GM18508 (cell line): ENCODE results near the gene MAPKAPK2.

Experiments
- ATAC-seq: cut with Tn5 transposase; IDR thresholded peaks from one replicate; pipeline ENCODE4 v1.9.1; 2021; ENCODE audit warnings: moderate number of reproducible peaks; ENCODE audit not compliant: insufficient read depth, unreplicated experiment

The MAPKAPK2 gene

DNA sequence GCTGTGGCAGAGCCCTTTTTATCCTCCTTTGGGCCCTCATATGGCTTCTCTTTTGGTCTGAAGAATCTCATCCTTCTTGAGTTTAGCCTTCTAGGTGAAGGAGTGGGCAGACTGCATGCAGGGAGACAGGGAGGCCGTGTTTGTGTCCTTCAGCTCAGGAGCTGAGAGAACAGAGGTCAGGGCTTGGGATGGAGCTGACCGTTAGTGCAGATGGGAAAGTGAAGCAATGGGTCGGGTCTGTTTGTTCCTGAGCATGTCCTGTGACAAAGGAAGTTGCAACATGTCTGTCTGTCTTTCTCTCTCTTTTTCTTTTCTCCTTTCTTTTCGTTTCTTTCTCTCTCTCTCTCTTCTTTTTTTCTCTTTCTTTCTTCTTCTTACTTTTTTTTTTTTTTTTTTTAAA, 14.9 kb downstream of the MAPKAPK2 start:
- ATAC-seq: no peak

DNA sequence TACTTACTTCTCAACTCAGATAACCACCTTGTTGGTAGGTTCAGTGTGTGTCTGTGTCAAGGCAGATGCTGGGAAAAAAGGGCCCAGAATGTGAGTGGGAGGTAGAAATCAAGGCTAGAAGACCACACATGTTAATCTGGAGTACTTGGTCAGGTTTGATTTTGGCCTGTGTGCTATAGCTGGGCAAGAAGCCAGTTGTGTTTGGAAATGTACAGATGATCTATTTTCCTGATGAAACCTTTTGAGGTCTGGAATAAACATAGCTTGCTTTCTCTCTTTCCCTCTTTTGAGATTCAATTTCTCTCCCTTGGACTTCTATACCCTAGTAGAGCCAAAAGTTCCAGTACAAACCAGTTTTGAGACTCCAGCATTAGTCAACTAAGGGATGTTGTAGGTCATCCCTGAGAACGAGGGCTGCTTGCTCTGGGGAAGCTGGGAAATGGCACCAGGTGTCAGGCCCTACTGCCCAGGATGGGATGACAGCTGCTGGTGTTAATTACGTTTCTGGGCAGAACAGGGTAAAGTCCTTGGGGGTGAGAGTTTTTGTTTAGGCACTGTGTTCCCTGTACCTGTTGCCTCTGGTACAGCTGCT, 15.8 kb downstream of the MAPKAPK2 start:
- no peak for ATAC-seq

DNA sequence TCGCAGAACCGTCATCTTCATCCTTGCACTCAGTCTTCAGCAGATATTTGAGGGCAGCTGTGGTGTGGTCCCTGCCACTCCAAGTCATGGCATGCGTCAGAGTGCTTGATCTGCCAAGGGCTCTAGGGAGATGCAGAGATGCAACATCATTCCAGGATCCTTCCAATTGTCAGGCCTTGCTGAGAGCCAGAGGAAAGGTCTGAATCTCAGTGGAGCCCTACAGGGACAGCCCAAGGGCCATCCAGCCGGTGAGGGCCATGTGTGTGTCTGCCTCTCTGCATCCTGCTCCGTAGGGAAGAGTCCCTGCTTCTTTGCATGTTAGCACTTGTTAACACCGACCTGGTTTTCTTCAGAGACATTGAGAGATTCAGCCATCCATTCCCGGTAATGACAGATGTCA, 17.6 kb downstream of the MAPKAPK2 start:
- ATAC-seq: no peak

DNA sequence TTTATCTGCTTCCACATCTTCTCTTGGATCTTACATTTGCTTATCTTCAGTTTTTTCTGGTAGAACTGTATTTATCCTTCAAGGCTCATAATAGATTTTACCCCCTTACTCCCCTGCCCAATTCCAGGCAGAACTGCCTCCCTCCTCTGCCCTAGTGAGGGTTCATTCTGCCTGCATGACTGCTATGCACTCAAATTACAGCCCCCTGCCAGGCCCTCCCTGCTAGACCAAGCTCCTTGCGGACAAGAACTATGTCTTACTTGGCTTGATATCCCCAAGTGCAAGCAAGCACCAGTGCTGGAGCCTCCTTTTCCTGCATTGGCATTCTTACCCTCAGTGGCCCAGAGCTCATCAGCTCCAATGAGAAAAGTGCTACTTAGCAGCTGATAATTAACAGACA, 18.1 kb downstream of the MAPKAPK2 start:
- ATAC-seq: no peak

DNA sequence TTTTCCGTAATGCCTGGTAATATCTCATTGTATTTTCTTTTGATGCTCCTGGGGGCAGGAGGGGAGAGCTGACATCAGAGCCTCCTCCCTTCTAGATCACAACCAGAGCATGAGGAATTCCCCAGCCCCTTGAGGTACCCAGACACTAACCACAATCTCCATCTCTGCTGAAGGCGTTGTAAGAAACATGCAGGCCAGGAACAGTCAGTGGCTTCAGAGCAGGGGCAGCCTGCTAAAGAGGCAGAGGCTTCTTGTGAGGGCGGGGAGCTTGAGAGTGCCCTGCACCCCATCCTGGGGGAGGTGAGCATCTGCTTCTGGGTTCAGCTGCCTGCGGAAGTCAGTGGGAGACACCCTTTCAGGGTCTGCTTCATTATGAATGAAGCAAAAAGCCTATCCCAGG, 19.0 kb downstream of the MAPKAPK2 start:
- no peak for ATAC-seq

DNA sequence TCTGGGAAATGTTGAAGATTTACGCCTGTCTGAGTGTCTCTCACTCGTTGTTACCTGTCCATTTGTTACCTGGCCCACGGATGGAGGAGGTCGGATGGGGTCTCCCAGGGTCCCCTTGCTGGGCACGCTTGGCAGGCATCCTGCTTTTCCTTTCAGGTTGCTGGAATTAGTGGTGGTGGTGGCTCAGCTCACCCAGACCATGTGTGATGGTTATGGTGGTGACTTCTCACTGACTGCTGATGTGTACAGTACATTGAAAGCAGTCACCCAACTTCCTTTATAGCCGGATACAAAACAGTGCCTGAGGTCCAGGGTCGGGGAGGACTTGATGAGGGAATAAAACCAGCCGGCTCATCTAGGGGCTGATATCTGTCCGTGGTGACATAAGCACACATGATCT, 19.5 kb downstream of the MAPKAPK2 start:
- ATAC-seq: no peak

DNA sequence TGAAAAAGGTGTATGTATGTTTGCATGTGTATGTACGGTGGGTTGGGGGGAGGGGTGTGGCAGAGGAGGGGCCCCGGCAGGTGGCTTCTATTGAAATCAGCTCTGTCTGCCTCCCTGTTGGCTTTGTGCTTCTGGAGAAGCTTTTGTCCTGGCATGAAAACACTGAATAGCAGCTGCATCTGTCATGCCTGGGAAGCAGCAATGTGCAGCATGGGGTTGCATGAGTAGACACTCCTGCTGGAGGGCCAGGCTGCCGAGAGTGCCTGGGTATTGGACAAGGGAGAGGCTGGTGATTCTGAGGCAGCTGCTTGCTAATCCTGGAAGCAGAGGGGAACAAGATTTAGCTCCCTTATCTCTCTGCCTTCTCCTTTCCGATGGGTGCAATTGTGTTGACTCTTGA, 20.5 kb downstream of the MAPKAPK2 start:
- no peak for ATAC-seq

DNA sequence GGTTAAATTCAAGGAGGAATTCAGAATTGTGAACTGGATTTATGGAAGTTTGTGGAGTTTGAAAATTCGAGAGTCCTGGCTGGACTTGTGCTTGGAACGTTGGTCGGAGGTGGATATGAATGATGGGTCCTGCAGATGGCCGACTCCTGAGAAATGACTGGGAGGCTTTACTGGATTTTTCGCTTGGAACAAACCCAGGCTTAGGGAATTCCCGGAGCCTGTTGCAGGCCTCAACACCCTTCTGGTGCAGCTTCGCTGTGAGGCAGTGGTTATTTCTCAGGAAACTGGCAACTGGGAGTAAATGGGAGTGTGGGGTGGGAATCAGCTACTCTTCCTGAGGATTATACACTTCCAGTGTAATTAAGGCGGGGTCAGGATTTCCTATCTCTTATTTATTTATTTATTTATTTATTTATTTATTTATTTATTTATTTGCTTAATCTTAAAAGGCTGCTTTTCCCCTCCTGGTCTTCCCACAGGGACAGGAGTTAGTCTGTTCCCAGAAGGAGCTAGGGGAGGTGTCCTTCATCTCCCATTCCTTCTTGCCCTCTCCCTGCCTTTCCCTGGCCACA, 21.1 kb downstream of the MAPKAPK2 start:
- no peak for ATAC-seq

DNA sequence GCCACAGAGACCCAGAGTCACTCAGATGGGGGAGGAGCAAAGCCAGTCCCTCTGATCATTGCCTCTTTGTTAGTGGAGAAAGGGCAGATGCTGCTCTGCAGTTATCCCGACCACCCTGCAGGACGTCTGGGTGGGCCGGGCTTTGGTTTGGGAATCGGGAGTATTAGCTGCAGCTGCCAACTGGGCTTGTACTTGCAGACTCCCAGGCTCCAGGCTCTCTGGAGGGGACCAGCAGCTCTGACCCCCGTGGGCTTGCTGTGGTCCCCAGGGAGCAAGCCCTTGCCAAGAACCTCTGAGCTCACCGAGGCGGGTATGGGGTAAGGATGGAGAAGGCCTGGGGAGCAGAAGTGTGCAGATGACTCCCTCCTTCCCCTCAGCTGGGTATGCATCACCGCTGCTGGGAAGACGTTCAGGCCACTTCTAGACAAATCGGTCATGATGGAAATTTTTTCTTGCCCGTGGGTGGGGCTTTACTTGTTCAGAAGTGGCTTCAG, 21.6 kb downstream of the MAPKAPK2 start:
- ATAC-seq: no peak

DNA sequence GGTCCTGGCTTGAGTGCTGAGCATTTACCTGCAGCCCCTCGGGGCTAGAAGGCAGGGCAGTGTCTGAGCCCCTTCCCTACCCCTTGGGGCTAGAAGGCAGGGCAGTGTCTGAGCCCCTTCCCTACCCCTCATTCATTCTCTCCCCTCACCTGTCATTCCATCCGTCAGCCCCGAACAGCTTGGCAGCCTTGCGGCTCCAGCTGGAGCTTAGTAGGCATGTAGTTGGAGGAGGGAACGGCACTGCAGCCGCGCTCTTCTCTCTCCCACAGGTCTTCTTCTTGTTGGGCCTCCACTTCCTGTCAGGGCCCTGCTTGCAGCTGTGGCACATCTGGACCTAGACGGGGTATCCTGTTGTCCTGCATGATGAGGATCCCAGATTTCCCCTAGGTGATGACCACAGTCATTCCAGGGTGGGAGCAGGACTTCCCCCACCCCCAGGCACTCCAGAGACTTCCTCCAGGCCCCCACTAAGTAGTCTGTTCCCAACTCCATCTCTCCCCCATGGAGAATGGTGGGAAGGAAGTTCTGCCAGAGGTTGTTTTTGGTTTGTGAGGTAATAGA, 22.2 kb downstream of the MAPKAPK2 start:
- ATAC-seq: no peak

DNA sequence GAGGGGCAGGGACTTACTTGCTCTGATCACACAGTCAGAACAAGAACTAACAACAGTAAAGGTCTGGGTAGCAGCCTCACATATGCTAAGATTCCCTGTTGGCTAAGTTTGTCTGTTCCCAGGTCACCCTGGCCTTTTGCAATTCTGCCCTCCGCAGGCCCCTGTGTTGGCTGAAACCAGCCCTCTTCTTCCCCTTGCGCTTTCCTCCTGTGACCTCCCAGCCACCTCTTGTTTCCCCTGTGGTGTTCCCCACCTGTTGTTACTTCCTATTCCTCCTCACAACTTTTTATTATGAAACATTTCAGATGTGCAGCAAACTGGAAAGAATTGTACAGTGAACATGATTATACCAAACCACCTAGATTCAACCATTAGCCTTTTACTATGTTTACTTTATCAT, 23.4 kb downstream of the MAPKAPK2 start:
- ATAC-seq: no peak

DNA sequence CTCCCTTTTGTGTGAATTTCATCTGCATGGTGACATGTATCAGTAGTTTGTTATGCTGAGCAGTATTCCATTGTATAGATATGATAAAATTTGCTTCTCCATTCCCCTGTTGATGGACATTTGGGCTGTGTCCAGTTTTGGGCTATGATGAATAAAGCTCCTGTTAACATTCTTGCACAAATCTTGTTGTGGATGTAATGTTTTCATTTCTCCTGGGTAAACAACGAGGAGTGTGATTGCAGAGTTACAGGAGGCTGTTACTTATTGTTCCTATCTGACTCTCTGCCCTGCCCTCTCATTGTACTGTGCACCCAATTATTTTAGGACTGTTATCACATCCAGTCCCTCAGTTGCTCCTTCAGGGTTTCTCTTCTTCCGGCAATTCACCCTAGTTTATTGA, 24.2 kb downstream of the MAPKAPK2 start:
- no peak for ATAC-seq

DNA sequence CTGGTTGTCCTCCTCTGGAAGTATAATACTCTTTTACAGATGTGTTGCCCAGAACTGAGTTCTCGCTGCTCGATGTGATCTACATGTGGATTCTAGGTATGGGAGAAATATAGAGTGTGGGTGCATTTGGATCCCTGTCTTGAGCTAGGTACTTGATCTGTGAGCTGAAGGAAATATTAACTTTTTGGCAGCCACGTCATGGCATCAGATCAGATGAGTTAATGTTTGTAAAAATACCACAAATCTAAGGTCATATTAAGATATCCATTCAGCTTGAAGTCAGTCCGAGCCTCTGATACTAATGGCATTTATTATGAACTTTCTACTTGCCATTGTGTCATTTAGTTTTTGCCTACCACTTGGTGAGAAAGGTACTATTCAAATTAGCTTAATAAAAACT, 24.6 kb downstream of the MAPKAPK2 start:
- no peak for ATAC-seq

DNA sequence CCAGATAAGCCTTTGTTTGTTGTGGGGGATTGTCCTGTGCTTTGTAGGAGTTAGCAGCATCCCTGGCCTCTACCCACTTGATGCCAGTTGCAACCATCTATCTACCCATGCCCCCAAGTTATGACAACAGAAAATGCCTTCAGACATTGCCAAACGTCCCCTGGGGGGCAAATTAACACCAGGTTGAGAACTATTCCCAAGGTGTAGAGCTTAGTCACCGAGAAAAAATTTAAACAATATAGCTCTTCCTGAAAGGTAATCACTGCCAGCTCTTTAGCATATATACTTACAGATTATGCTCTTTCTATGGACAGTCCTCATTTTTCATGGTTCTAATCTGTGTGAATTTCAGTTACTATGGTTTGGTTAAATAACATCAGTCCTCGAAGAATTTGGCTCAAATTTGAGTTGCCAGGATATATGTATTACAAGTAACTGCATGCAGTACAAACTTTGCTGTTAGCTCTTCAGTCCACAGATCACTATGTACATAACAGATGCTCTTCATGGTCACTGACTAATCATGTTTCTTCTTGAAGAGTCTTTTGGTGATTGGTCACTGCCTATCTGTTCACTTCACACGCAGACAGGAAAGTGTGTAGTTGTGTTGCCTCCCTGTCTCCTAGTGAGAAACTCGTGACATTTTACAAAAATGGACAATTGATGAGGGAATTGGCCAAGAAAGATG, 25.2 kb downstream of the MAPKAPK2 start:
- no peak for ATAC-seq

DNA sequence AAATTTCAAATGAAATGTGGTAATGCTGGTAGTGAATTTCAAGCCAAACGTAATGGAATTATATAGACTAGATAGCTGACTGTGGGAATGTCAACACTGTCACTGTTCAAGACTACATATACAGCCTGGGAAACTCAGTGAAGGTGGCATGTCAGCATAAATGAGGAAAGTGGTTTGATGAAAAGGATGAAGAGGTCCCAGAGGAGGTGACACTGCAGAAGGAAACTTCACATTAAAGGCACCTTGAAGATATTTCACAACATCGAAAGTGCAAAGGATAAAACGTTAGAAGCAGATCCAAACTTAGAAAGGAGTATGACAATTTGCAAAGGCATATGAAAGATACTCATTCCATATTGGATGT, 25.7 kb downstream of the MAPKAPK2 start:
- ATAC-seq: no peak

DNA sequence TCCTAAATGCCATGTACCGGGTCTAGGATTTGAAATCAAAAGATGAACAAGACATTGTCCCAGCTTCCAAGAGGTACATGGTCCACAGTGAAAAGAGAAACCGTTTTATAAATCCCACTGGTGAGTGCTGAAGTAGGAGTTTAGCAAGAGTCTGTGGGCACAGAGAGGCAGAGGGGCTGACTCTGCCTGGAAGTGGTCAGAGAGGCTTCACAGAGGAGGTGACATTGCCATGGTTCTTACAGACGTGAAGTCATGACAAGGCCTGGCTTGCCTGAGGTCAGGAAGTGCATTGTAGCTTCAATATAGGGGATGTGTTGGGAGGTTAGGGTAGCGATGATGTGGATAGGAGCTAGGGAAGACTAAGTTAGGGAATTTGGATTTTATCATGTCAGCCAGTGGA, 28.4 kb downstream of the MAPKAPK2 start:
- ATAC-seq: no peak

DNA sequence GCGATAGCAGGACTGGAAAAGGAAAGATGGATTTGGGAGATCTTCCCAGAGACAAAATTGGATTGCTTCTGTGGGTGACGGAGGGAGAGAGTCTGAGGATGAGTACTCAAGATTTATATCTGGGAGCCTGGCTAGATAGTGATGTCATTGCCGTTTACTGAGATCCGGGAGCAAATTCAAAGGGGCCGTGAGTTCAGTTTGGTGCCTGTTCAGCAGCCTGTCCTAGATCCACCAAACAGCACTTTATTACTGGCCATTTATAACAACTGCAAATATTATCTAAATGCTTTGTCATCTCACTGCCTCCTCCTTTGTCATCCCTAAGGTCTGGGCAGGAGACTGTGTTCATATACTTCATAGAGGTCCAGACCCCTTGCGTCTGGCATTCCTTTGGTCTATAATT, 29.2 kb downstream of the MAPKAPK2 start:
- ATAC-seq: no peak

DNA sequence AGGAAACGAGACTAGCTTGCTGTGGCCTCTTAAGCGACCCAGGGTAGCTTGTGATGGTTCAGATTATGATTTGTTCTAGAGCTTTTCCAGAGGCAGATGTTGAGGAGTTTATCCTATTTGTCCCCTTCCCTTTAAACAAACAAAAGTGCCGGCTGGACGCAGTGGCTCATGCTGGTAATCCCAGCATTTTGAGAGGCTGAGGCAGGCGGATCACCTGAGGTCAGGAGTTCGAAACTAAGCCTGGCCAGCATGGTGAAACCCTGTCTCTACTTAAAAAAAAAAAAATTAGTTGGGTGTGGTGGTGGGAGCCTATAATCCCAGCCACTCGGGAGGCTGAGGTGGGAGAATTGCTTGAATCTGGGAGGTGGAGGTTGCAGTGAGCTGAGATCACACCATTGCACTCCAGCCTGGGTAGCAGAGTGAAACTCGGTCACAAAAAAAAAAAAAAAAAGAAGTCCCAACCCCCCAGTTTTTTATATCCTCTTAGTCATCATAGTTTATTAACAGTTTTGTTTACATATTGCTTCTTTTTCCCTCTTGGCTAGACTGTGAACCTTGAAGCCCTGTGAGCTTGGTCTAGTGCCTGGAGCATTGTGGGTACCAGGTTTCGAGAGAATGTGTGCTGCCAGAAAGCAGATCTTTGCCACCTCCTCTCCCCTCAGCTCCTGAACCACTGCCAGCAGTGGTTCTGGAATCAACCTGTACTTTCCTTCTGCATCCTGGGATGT, 29.8 kb downstream of the MAPKAPK2 start:
- no peak for ATAC-seq

DNA sequence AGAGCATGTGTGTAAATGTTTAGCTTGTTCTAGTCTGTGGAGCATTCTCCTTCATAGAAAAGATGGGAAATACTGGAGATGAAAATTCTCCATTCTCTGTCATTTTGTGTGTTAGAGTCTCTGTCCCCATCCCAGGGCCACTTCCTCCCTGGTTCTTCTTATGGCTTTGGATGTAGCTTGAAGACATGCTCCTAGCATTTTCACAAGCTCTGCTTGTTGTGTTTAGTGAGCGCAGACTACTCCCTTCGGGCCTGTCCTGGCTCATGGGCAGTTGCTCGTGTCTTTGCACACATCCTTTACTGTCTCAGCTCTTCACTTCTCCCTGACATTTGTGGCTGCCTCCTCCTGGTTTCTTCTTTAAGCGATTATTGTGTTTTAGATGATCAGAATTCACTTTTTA, 30.4 kb downstream of the MAPKAPK2 start:
- no peak for ATAC-seq

DNA sequence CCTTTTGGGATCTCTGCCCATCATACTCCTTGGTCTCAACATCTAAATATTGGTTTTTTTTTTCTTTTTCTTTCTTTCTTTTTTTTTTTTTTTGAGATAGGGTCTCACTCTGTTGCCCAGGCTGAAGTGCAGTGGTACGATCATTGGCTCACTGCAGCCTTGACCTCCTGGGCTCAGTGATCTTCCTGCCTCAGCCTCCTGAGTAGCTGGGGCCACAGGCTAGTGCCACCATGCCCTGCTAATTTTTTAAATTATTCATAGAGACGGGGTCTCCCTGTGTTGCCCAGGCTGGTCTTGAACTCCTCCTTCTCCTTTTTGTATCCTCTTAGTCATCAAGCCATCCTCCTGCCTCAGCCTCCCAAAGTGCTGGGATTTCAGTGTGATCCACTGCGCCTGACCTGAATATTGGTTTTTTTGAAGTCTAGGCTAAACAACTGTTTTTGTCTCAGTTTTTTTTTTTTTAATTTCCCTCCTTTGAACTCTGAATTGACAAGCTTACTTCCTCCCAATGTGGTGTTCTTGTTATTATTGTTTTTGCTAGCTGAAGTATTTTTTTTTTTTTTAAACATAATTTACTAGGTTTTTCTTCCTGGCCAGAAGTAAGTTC, 30.9 kb downstream of the MAPKAPK2 start:
- no peak for ATAC-seq
